Measurements from ENCODE around the gene PTBP3. TPM values are rescaled to one million over a fixed set of nuclear protein-coding genes. Genes with fewer than 3 reads are reported as not detected.
"Not testable (repeated sequence)": the region's sequence is repeated elsewhere in the genome, so short reads cannot be mapped to it uniquely, and the experiment has no call there.

The PTBP3 gene
- total RNA-seq, 4 donors from 2014 or later: 33.7 to 89.1 (median 42.4) TPM

GRCh38 chr9:112377087-112377486, 43.7 kb upstream of the PTBP3 start:
- Histone ChIP-seq H3K27ac (no peak overlapping the region), H3K36me3 (no peaks in the 10 kb centered on the region), H3K4me1 (peaks cover 23% of the 10 kb centered on the region in 2 donors), H3K27me3 (no peaks in the 10 kb centered on the region), H3K4me3 (replicated peaks in 1 of 3) (no peak overlapping the region), H3K9me3 (no peaks in the 10 kb centered on the region)
- peak in 1 of 2 donors; percentile 21 for DNase-seq
- TF ChIP-seq POLR2A (IDR thresholded peaks at IDR 0.05) (no peak), CTCF (IDR thresholded peaks at IDR 0.05) (no peak)
- WGBS, 2 donors: 39 to 56% methylated on average over 2 of the region's 2 CpGs
- intact Hi-C loops (cut with DNase I): loop anchor here (10.0 kb wide), 1 partner anchor 108 kb away; the partner anchor contains the start of gene KIAA1958

GRCh38 chr9:112375361-112375760, 41.9 kb upstream of the PTBP3 start:
- WGBS, 2 donors: 77 to 81% methylated on average over 5 of the region's 5 CpGs
- no peaks in the 10 kb centered on the region for H3K9me3 ChIP-seq
- no peaks in the 10 kb centered on the region for H3K36me3 ChIP-seq
- H3K4me3 ChIP-seq (replicated peaks in 1 of 3): no peak overlapping the region
- H3K27me3 ChIP-seq: no peaks in the 10 kb centered on the region
- no peak for TF ChIP-seq POLR2A (IDR thresholded peaks at IDR 0.05)
- no peak for TF ChIP-seq CTCF (IDR thresholded peaks at IDR 0.05)
- peaks cover 14 to 18% of the 10 kb centered on the region in 2 donors for H3K4me1 ChIP-seq
- intact Hi-C loops (cut with DNase I): loop anchor here (10.0 kb wide), 1 partner anchor 109 kb away; the partner anchor contains the start of gene KIAA1958
- no peak overlapping the region for H3K27ac ChIP-seq
- no peak for DNase-seq

GRCh38 chr9:112374232-112374631, 40.8 kb upstream of the PTBP3 start:
- not testable (repeated sequence) for H3K27me3 ChIP-seq; DNase-seq; H3K9me3 ChIP-seq; H3K27ac ChIP-seq; H3K36me3 ChIP-seq; H3K4me3 ChIP-seq (replicated peaks in 1 of 3)
- intact Hi-C loops (cut with DNase I): loop anchor here (10.0 kb wide), 1 partner anchor 111 kb away; the partner anchor contains the start of gene KIAA1958
- peaks cover 14 to 18% of the 10 kb centered on the region in 2 donors for H3K4me1 ChIP-seq
- WGBS, 2 donors: 94 to 96% methylated on average over 2 of the region's 2 CpGs

- intact Hi-C loops (cut with DNase I): loop anchor here (10.0 kb wide), 1 partner anchor 111 kb away; the partner anchor contains the start of gene KIAA1958
- H3K27ac ChIP-seq; H3K36me3 ChIP-seq; H3K27me3 ChIP-seq; H3K4me3 ChIP-seq (replicated peaks in 1 of 3); H3K9me3 ChIP-seq; DNase-seq: not testable (repeated sequence)
- peaks cover 14 to 15% of the 10 kb centered on the region in 2 donors for H3K4me1 ChIP-seq
- whole genome bisulfite sequencing, 2 donors: 84 to 89% methylated on average over 2 of the region's 2 CpGs
Observed at GRCh38 chr9:112373666-112374065, 40.2 kb upstream of the PTBP3 start.

- no peak for TF ChIP-seq CTCF (IDR thresholded peaks at IDR 0.05)
- TF ChIP-seq POLR2A (IDR thresholded peaks at IDR 0.05): no peak
- no peak overlapping the region for H3K27ac ChIP-seq
- no peaks in the 10 kb centered on the region for H3K4me1 ChIP-seq
- intact Hi-C loops (cut with DNase I): loop anchor here (10.0 kb wide), 1 partner anchor 114 kb away; the partner anchor contains the start of gene KIAA1958
- WGBS, 2 donors: 2 to 95% methylated on average over 1 of the region's 1 CpG
- H3K36me3 ChIP-seq: no peaks in the 10 kb centered on the region
- no peaks in the 10 kb centered on the region for H3K9me3 ChIP-seq
- no peak overlapping the region for H3K4me3 ChIP-seq (replicated peaks in 1 of 3)
- H3K27me3 ChIP-seq: no peaks in the 10 kb centered on the region
- no peak for DNase-seq
Observed at GRCh38 chr9:112371060-112371459, 37.6 kb upstream of the PTBP3 start.

- Histone ChIP-seq H3K27me3 (no peaks in the 10 kb centered on the region), H3K4me3 (replicated peaks in 1 of 3) (no peak overlapping the region), H3K4me1 (no peaks in the 10 kb centered on the region), H3K36me3 (no peaks in the 10 kb centered on the region), H3K27ac (no peak overlapping the region), H3K9me3 (no peaks in the 10 kb centered on the region)
- intact Hi-C loops (cut with DNase I): loop anchor here (10.0 kb wide), 2 partner anchors 115 to 465 kb away; partner anchors contain the start of gene KIAA1958
- TF ChIP-seq POLR2A (IDR thresholded peaks at IDR 0.05): no peak
- no peak for DNase-seq
- 88 to 91% methylated on average over 1 of the region's 1 CpG for WGBS, 2 donors
Observed at GRCh38 chr9:112369817-112370216, 36.4 kb upstream of the PTBP3 start.
